RKO (cell line): ENCODE measurements around the gene RGN.
A peak's percentile ranks its signal among the peaks of the same experiment; 100 is the strongest.
"Not testable (repeated sequence)": the region's sequence is repeated elsewhere in the genome, so short reads cannot be mapped to it uniquely, and the experiment has no call there.

Source experiments
- DNase-seq: peaks from one replicate; pipeline ENCODE4 v3.0.0-alpha.2; 2016; ENCODE audit warnings: low spot score

Gene RGN

DNA sequence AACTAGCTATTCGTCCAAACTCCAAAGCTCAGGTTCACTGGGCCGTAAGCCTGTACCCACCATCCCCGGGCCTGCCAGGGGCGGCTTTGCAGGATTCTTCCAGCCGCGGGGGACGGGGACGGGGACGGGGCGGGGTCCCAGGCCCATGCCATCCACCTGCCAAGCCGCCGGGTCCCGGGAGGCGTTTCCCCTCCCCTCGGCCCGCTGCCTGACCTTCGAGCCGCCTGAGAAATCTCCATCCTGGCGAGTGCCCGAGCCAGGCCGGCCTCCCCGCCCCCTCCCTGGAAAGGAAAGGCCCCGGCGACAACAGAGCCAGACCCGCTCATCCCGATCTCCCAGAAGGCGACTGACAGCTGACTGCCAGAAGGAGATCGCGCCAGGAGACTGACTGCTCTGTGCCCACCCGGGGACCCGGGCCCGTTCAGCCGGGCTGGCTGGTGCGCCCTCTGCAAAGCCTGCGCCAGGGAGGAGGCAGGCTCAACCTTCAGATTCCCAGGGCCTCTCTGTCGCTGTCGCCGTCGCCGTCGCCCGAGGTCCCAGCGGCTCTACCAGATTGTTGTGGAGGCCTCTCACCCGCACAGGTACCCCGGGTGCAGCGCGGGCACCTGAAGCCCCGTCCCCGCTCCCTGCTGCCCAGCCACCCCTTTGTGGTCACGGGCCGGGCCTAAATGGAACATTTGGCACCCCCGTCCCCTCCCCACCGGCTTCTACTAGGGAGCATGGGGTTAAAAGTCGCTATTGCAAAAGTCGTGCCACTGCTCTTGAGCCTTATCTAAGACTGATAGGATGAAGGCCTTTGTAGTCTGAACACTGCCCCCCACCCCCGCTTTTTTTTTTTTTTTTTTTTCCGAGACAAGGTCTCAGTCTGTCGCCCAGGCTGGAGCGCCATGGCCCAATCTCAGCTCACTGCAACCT is at the start of gene RGN:
Gene RGN (plus strand): TSS at position 315 of the 915 bp plus-strand sequence. CDS start 2,702 bp downstream, outside the sequence.
- no peak for DNase-seq

DNA sequence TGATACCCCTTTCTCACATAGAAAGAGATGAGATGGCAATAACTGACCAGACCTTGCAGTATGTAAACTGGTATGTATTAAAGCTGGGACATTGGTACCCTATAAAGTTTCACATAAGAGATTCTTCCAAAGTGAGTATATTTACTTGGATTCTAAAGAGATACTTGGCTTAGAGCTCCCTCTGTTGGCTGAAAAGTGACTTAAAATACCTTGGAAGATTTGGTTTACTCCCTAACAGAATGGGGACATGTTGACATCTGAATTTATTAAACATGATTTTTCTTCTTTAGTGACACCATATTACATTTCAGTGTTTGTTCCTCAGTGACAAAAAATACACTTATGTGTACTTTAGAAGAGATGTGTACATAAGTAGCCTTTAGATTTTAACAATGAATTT is 47.9 kb upstream of the RGN start:
- peak; percentile 77 for DNase-seq

DNA sequence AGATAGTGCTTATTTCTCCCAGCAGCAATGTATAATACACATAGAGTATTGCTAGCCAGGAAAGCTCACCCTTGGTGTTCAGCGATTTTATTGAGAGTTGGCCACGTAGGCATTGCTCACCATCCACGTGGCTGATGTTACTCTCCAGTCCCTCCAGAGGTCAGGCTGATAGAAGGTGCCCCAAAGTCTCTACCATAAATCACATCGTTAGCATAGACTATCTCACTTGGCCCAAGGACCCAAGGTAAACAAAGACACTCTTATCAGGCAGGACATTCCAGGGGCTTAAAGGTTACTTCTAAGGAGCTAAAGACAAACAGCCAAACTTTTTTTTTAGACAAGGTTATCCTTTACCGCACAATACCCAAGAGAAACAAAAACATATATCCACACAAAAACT is 30.3 kb upstream of the RGN start:
- peak; percentile 37 for DNase-seq

DNA sequence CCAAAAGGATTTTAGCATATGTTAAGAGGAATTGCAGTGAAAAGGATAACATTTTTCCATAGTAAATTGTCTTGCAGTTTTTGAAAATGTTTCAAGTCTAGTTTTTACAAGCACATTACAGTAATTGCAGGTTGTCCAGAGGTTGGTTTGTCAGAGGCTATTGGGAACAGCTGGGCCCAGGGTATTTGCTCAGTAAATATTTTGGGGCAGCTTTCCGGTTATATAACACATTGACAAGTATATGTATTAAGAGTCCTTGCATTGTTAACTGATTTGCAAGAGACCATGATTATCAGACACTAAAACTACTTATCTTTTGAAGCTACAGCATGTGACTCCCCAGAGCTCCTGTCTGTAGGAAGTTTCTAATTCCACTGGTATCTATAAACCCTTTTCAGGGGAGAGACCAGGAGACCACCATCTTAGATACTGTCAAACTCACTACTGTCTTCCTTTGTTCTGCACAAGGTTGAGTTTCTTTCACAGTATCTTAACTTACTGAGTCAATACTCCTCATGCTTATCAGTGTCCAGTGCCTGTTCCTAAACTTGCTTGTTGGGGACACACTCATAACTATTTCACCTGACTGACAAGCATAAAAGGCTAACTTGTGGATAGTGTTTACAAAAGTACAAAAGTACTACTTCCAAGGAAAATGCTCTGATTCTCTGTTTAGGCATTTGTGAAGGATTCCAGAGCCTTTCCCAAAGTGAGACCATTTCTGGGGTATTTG is 18.9 kb upstream of the RGN start:
- DNase-seq = no peak

DNA sequence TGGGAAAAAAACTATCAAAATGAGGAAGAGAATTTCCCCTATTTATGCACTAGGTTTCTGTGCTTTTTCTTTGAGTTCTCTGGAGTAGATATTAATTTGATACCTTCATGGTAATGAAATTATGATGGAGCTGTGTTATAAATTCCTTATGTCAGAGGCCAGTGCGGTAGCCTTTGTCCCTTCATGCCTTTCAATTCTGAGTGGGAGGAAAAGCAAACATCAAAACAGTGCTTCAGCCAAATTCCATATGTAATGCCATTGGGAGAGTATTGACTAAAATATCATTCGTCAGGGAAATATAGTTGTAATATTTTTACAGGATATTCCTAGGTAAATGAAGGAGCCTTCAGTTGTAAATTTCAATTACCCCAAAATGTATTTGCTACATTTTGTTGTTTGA is 17.5 kb upstream of the RGN start:
- no peak for DNase-seq

DNA sequence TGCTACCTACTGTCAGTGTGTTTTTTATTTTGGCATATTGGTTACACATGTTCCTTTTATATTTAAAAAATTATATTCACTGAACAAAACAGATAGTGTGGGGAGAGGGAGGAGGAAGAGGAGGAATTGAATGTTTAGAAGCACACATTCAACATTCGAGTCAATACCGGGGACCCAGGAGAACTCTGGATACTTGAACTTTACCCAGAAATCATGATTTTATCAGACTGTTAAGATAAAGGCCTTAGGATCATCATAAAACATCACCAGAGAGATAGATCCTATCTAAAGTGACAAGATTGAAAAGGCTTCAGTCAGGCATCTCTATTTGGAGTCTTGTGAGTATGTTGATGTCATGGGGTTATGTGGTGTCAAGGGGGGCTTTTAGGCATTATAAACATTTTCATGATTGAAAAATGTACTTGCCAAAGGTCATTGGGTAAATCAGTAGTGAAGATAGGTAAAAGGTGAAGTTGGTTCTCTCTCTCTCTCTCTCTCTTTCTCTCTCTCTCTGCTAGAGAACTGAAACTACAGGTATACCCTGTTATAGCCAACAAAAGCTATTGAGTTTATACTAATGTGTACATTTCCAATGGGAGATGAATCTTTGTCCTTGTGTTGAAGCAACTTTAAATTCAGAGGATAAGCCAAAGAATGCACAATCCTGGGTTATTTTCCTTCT is 16.9 kb upstream of the RGN start:
- no peak for DNase-seq

DNA sequence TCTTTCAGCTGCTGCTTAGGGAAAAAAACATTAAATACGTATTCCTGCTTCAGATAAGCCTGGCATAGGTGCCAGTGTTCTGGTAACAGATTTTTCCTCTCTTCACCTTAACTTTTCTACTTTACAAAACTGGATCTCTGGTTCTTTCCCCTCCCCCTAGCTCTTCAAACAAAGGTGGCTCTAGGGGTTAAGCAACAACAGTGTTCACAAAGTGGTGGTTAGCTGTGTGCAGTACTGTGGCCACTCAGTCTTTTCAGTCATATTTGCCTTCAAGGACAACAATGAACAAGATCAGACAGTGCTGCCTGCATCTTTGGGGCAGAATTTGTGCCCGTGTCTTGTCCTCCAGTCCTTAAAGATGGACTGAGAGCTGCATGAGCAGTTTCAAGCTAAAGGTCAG is 15.1 kb upstream of the RGN start:
- no peak for DNase-seq

DNA sequence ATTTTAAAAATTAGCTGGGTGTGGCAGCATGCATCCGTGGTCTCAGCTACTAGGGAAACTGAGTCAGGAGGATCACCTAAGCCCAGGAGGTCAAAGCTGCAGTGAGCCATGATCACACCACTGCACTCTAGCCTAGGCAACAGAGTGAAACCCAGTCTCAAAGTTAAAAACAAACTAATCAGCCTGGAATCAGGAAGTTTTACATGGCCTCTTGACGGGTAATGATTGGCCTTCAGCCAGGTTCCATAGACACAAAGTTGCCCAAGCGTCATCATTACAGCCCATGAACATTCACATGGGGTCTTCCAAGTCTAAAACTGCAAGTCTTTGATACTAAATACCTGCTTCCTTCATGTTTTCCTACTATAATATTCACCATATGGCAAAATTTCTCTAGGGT is 10.0 kb upstream of the RGN start:
- no peak for DNase-seq

DNA sequence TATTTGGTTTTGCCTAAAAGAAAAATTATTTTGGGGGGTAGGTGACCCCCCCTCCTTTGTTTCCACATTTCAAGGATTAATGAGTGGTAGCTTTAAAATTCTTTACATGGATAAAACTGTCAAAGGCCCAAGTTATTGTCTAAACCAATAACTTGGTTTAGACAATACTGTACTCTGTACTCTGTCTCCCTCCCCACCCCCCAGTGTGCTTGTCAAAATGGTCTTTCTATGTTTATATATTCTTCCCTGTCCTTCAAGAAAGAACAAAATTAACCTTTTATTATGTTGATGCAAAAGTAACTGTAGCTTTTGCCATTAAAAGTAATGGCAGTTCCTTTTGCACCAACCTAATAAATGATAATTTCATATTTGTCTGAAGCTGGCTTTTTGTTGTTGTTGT is 9.5 kb upstream of the RGN start:
- DNase-seq = no peak

DNA sequence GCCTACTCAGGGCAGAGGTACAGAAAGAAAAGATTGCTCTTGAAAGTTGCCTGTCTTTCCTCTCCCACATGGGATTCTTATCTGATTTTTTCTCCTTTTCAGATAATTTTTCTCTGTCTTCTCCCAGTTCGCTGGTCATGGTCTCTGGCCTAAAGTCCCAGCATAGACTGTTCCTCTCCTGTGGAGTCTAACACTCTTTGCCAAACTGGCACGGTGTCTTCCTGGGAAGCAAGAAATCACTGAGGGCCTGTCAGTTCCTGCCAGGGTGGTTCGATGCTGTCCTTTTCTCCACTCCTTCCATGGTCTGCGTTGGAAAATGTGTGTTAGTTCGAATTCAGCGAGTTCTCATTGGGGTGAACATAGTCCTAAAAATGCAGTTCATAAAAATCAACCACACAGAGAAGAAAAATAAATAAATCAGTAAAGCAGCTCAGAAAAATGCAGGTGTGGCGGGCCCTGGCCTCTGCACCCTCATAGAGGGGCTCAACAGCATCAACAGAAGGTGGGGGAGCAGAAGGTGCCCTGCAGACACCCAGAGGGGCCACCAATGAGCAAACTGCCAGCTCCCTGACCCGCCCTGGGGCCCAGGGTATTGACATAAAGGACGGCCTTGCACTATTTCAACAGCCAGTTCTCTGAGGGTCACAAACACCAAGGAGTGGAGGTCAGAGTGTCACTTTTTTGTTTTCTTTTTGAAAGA is 2.1 kb downstream of the RGN start:
- no peak for DNase-seq

DNA sequence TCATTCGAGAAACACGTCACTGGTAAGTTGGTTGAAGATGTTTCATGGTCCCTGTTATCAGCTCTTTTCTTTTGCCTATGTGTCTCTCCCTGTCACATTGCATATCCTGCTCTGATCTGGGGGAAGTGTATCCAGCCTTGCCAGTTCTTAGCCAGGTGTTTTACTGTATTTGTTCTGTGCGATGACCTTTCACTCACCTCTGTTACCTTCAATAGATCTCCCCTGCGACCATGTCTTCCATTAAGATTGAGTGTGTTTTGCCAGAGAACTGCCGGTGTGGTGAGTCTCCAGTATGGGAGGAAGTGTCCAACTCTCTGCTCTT is 2.6 kb downstream of the RGN start:
- no peak for DNase-seq

DNA sequence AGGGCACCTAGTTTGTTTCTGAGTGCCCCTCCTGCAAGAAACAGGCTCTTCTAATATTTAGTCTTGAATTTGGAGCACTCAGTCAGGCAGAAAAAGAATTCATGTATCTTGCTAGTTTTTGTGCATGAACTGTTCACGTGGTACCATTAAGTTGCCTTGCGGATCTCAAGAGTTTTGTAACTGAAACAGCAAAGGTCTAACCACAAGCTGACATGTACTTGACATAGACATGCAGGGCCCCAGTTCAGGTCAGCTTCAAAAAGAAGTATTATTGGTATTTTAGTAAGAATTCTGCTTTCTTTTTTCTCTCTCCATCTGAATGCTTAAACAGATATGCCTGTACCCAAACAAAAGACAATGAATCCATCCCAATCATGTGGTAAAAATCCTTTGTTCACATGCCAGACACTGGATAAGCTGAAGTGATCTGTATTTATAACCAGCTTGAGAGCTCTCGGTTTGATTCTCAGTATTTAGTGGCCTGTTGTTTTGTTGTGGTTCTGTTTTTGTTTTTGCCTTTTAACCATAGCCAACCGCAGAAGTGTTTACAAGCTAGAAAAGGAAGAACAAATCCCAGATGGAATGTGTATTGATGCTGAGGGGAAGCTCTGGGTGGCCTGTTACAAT is 13.0 kb downstream of the RGN start:
- no peak for DNase-seq

DNA sequence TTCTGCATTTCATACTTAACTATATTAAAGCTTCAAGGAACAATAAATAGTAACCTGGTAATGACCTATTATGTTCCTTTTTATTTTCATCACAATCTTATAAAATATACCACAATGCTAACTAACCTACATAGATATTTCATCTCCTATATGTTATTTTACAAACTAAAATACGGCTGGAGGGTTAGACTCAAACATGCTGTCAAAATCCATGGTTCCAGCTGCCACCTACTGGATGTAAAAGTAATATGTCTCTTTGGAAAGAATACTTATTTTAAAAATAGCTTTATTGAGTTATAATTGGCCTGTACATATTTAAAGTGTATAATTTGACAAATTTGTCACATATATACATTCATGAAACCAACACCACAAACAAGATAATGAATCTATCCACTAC is 15.0 kb downstream of the RGN start:
- peak; percentile 67 for DNase-seq

DNA sequence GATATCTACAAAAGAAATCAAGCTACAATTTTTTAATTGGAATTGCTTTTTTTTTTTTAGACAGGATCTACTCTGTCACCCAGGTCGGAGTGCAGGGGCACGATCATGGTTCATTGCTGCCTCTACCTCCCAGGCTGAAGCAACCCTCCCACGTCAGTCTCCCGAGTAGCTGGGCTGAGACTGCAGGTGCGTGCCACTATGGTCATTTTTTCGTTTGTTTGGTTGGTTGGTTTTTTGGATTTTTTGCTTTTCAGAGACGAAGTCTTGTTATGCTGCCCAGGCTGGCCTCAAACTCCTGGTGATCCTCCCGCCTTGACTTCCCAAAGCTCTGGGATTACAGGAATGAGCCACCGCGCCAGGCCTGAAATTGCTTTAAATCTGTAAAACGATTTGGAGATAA is 15.6 kb downstream of the RGN start:
- no peak for DNase-seq

DNA sequence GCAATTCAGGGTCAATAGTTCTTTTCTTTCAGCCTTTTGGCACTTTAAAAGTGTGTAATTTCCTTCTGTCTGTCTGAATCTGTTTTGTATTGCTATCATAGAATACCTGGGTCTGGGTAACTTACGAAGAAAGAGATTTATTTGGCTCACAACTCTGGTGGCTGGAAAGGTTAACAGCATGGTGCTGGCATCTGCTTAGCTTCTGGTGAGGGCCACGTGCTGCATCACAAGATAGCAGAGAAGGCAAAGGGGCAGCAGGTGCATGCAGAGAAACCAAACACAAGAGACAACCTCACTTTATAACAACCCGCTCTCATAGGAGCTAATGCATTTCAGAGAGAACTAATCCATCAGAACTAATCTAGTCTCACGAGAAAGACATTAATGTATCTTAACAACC is 18.8 kb downstream of the RGN start:
- DNase-seq = no peak

DNA sequence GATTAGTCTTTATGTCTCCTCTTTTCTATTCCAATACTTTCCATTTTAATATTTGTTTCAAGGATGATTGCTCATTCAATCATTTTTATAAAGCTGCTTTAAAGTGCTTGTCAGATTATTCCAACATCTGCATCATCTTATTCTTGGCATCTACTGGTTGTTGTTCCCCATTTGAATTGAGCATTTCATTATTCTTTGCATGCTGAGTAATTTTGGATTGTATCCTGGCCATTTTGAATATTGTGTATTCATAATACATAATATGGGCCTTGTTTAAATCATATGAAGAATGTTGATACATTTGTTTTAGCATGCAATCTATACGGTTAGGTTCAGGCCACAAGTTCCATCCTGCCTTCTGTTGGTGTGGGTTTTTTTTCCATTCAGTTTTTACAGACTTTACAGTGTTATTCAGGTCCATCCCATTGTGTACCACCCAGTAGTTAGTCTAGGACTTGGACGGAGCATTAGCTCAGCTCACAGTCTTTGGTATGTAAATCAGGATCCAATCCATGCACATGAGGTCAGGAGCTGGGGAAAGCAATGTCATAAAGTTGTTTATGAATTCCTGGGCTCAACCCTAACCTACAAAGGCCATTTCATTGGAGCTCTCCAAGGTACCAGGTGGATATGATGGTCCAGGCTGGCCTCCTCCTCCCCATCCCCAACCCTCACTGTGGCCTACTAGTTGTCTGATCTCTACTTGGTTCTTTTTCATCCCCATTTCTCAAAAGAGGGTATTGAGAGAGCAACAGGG is 20.3 kb downstream of the RGN start:
- DNase-seq = no peak

DNA sequence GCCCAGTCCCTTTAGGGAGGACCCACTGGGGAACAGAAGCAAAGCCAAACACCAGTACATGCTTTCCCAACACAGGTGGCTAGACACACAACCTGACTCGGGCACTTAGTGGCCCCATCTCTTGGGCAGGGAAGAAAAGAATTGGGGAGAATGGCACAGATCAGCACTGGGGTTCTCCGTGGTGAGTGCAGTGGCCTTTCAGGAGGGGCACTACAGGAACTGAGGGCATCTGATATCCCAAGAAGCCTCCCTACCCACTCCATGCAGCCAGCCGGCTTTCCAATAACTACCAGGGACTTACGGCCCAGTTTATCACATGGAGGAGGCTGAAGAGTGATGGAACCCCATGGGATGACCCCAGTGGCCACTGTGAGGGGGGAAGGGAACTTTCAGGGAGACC is 23.0 kb downstream of the RGN start:
- DNase-seq = no peak

DNA sequence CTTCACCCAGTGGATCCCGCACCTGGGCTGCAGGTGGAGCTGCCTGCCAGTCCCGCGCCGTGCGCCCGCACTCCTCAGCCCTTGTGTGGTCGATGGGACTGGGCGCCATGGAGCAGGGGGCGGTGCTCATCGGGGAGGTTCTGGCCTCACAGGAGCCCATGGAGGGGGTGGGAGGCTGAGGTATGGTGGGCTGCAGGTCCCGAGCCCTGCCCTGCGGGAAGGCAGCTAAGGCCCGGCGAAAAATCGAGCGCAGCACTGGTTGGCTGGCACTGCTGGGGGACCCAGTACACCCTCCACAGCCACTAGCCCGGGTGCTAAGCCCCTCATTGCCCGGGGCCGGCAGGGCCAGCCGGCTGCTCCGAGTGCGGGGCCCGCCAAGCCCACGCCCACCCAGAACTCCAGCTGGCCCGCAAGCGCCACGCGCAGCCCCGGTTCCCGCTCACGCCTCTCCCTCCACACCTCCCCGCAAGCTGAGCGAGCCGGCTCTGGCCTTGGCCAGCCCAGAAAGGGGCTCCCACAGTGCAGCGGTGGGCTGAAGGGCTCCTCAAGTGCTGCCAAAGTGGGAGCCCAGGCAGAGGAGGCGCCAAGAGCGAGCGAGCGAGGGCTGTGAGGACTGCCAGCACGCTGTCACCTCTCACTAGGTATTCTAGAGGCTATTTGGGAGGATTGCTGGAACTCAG is 32.8 kb downstream of the RGN start:
- DNase-seq = not testable (repeated sequence)

DNA sequence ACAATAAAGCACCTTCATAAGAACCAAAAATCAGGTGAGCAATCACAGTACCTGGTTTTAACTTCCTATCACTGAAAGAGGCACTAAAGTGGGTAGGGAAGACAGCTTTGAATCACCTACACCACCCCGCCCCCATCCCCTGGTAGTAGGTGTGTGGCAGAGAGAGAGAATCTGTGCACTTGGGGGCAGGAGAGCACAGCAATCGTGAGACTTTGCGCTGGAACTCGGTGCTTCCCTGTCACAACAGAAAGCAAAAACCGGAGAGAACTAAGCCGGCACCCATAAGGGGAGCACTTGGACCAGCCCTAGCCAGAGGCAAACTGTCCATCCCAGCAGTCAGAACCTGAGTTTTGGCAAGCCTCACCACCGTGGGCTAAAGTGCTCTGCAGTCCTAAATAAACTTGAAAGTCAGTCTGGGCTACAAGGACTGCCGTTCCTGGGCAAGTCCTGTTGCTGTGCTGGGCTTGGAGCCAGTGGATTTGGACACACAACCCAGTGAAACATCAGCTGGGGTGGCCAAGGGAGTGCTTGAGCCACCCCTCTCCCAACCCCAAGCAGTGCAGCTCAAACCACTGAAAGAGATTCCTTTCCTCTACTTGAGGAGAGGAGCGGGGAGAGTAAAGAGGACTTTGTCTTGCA is 34.2 kb downstream of the RGN start:
- DNase-seq = no peak

DNA sequence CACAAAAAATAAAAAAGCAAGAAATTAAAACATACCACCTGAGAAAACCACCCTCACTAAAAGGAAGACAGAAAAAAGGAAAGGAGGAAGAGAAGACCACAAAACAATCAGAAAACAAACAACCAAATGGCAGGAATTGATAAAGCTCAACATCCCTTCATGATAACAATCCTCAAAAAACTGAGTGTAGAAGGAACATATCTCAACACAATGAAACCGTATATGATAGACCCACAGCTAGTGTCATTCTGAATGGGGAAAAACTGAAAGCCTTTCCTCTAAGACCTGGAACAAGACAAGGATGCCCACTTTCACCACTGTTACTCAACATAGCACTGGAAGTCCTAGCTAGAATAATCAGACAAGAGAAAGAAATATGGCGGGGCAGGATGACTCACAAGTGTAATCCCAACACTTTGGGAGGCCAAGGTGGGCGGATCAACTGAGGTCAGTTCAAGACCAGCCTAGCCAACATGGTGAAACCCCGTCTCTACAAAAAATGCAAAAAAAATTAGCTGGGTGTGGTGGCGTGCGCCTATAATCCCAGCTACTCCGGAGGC is 38.4 kb downstream of the RGN start:
- not testable (repeated sequence) for DNase-seq
